LHCN-M2 (cell line): Measurements from ENCODE around the gene CLEC10A. TPM values are rescaled to one million over a fixed set of nuclear protein-coding genes. Genes with fewer than 3 reads are reported as not detected.
"Not testable (repeated sequence)": the region's sequence is repeated elsewhere in the genome, so short reads cannot be mapped to it uniquely, and the experiment has no call there.

Experiments used
- DNase-seq: peaks from one replicate; pipeline ENCODE4 v3.0.0-alpha.2; 2012; ENCODE audit warnings: low read depth
- total RNA-seq: library from RNA; depleted of rRNA; stranded (reverse); fragments of >200 nt; gene quantifications from 2 replicates; pipeline ENCODE4 v1.2.3, GENCODE V29; 2014

Gene CLEC10A
- total RNA-seq, 1 experiment from 2014 or later = not detected

DNA sequence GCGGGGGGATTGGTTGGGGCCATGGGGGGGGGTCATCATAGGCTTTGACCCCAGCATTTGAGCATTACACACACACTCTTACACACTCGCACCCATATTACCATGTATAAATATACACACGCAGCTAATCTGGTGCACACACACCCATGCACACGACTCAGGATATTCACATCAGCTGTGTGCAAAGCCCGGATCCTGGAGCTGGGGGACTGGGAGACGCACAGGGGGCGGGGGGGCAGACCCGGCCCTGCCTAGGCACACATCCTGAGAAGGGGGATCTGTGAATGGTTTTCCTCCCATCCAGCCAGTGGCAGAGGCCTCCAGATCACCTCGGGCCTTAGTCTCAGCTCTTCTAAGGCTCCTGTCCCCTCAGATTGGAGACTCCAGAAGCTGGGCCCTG lies 28.9 kb upstream of the CLEC10A start:
- DNase-seq = no peak

DNA sequence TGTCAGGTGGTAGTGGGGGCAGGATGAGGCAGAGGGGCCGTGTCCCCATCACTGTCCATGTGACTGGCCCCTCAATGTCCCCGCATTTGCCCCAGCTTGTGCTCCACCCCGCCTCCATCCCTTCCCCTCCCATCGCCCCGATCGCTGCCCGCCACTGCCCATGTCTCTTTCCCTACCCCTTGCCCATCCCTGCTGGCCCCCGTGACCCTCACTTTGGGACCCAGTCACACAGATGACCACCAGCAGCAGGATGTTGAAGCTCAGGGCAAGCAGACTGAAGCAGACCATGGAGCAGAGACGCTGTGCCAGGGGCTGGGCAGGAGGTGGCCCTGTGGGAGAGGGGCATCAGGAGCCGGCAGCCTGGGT lies 28.5 kb upstream of the CLEC10A start:
- no peak for DNase-seq

DNA sequence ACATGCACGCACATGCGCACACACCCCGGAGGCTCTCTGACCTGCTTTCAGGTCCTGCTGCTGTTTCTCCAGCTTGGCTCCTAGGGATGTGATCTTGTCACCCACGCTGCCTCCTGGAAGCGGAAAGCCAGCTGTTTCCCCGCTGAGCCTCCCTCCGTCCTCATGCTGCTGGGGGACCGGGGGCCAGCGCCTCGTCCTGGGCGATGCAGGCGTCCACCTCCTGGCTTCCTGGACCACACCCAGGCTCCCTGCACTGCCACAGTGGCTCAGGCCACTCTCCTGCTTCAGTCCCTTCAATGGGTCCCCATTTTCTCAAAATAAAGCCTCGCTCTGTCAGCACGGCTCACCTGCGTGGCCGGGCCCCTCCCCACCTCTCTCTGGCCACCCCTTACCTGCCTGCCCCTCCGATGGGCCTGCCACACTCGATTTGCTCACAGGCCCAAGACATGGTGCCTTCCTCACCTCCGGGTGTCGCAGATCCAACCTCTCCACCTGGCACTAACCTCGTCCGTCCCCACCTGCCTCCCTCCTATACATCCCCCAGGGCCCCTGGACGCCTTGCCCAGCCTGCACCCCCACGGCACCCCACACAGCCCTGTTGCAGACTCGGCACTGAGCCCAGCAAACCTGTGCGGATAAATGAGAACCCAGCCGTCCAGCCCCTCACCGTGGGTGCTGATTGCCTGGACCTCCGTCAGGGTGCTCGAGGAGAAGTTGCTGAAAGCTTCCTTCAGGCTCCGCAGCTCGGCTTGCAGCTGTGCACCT lies 27.9 kb upstream of the CLEC10A start:
- DNase-seq = no peak

GRCh38 chr17:7107012-7107754 lies 27.1 kb upstream of the CLEC10A start:
- no peak for DNase-seq

DNA sequence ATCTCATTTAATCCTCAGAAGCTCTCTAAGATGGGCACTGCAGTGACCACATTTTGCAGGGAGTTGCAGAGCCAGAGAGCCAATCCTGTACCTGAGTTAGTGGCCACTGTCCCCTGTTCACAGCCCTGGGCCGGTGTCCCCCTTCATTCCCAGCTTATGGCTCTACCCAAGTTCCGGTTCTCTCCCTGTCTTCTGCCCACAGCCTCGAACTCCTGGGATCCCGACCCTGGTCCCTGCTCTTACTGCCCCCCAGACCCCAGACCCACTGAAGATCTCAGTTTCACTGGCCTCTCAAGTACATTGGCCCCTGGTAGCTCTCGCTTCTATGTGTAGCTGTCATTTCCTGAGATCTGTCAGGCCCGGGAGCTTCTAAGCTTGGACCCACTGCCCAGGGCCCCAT lies 22.4 kb upstream of the CLEC10A start:
- DNase-seq = no peak

- DNase-seq = no peak
Observed at GRCh38 chr17:7101531-7101930, 21.5 kb upstream of the CLEC10A start.

DNA sequence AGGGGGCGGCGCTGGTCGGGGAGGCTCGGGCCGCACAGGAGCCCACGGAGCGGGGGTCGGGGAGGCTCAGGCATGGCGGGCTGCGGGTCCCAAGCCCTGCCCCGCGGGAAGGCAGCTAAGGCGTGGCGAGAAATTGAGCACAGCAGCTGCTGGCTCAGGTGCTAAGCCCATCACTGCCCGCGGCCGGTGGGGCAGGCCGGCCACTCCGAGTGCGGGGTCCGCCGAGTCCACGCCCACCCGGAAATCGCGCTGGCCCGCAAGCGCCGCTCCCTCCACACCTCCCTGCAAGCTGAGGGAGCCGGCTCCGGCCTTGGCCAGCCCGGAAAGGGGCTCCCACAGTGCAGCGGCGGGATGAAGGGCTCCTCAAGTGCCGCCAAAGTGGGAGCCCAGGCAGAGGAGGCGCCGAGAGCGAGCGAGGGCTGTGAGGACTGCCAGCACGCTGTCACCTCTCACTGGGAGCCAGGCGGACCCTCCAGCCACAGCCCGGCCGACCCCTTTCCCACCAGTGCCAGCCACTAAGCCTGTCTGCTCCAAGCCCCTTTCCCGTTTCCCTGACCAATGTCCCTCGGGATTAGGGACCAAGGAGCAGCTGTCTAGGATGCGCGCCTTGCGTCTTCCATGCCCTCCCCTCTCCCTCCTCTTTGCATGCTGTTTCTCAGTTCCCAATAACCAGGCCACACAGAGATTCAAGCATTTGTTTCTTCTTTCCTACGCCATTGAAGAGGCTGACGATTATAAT lies 20.8 kb upstream of the CLEC10A start:
- DNase-seq = not testable (repeated sequence)

- DNase-seq = no peak
Observed at GRCh38 chr17:7098802-7099459, 18.9 kb upstream of the CLEC10A start.

DNA sequence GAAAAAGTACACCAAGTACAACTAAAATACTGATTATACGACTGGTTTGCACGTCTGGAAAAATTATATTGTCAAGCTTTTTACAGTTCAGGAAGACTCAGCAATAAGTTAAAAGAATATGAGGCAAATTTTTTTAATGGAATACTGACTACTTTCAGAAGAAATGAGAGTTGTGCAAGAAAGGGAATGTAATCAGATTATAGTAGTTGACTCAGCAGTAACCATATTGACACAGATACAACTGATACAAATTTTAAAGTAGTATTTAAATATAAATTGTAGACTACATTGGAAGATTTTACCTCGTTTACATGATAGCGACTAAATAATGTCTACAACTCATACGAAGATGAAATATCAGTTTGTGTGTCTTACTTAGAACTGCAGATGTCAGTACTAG lies 17.9 kb upstream of the CLEC10A start:
- no peak for DNase-seq

- DNase-seq = no peak
Observed at GRCh38 chr17:7095625-7096024, 15.6 kb upstream of the CLEC10A start.

DNA sequence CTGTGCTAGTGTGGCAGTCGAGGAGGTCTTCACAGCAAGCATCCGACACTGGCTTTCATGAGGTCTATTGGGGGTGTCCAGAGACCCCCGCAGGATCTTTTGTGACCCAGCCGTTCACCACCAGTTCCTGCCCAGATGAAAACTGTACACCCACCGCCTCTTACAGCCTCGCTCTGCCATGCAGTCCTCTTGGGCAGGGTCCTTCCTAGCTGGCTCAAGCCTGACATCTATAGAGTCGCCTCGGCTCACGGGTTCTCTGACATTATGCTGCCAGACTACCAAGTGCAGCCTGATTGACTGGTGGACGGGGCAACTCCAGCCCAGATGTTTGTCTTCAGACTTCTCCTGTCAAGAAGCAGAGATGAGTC lies 14.6 kb upstream of the CLEC10A start:
- no peak for DNase-seq

DNA sequence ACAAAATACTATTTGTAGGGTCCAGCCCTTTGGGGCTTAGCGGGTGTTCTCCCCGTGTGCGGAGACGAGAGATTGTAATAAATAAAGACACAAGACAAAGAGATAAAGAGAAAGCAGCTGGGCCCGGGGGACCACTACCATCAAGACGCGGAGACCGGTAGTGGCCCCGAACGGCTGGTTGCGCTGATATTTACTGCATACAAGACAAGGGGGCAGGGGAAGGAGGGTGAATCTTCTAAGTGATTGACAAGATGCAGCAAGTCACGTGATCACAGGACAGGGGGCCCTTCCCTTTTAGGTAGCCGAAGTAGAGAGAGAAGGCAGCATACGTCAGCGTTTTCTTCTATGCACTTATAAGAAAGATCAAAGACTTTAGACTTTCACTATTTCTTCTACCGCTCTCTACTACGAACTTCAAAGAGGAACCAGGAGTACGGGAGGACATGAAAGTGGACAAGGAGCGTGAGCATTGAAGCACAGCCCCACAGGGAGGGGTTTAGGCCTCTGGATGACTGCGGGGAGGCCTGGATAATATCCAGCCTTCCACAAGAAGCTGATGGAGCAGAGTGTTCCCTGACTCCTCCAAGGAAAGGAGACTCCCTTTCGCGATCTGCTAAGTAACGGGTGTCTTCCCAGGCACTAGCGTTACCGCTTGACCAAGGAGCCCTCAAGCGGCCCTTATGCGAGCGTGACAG lies 11.4 kb upstream of the CLEC10A start:
- not testable (repeated sequence) for DNase-seq

DNA sequence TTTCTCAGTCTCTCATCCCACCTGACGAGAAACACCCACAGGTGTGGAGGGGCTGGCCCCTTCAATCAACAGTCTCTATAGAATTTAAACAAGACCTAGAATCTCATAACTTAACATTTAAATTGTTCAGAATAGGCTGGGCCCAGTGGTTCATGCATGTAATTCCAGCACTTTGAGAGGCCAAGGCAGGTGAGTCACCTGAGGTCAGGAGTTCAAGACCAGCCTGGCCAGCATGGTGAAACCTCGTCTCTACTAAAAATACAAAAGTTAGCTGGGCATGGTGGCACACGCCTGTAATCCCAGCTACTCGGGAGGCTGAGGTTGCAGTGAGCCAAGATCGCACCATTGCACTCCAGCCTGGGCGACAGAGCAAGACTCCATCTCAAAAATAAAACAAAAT lies 9.5 kb upstream of the CLEC10A start:
- not testable (repeated sequence) for DNase-seq

- peak; percentile 34 for DNase-seq
Observed at GRCh38 chr17:7088442-7088841, 8.4 kb upstream of the CLEC10A start.

DNA sequence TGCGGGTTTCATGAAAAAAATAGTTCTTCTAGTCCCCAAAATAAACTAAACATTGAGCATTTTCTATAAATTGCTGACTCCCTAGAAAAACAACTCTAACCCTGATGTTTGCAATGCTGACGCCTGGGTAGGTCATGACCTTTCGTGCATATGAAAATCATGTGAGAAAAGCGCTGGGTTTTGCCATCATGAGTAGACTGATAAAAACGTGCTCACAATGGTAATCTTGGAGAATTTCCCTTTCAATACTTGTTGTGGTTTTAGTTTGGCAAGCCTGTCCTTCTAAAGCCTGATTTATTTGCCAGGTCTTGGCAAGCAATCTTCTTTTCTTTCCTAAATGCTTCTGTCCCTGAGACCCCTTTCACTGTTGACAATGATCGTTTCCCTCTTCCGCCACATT lies 4.0 kb upstream of the CLEC10A start:
- DNase-seq = peak; percentile 55

GRCh38 chr17:7083592-7083991 lies 3.5 kb upstream of the CLEC10A start:
- peak; percentile 78 for DNase-seq

DNA sequence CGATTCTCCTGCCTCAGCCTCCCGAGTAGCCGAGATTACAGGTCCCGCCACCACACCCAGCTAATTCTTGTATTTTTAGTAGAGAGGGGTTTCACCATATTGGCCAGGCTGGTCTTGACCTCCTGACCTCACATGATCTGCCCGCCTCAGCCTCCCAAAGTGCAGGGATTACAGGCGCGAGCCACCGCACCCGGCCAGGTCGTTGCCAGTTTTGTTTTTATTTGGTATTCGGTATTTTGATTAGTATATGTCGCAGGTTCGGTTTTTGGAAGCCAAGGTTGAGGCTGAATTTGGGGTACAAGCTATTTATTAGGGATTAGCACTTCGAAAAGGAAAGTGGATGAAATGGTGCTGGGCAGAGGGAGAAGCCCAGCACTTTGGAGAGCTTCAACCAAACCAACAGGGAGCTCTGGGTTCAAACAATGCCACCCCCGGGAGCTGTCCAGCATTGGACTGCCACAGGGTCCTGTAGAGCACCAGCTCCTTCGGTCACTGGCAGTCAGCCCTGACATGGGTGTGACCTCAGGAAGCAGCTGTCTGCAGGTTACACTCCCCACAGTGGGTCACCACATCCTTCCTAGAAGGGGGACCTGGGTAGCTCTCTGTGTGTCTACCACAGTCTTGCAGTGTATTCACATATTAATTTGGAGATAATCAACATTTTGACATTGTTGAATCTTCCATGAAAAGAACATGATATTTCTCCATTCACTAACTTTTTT lies 1.5 kb upstream of the CLEC10A start:
- peak; percentile 28 for DNase-seq

GRCh38 chr17:7080456-7081041 lies 498 bp upstream of the CLEC10A start:
- no peak for DNase-seq

DNA sequence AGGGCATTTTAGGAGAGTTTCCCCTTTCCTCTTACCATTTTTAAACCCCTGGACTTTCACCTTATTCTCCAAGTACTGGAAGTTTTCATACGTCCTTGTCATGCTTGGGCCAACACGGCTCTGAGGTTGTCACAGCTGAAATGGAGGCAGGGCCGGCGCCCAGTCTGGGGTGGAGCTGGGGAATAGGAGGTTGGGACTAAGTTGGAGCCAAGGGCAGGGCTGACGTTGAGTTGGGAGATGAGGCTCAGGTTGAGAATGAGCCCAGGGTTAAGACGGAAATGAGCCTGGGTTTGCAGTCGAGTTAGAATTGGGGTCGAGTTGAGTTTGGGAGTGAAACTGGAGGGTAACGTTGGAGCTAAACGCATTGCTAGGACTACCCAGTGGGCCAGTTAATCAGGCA lies 1.3 kb downstream of the CLEC10A start:
- no peak for DNase-seq

- DNase-seq = no peak
Observed at GRCh38 chr17:7077911-7078546, 2.0 kb downstream of the CLEC10A start.
